Ramos (cell line): ENCODE results near the gene DOC2A.
"Not testable (repeated sequence)": the region's sequence is repeated elsewhere in the genome, so short reads cannot be mapped to it uniquely, and the experiment has no call there.

Experiments used
- in situ Hi-C: fragments of 300-500 bp; cut with MboI; formaldehyde crosslinking; loops from one replicate; pipeline ENCODE4 v1.14.3; 2022; ENCODE audit warnings: low sequenced_read_pairs; ENCODE audit not compliant: unreplicated experiment

Gene DOC2A

GRCh38 chr16:29978081-29978480 is 32.7 kb downstream of the DOC2A start:
- in situ Hi-C loops, result no loop called here

GRCh38 chr16:29977063-29977825 is 33.6 kb downstream of the DOC2A start:
- in situ Hi-C loops, result no loop called here

- in situ Hi-C loops, result no loop called here
Measured at GRCh38 chr16:29975811-29976511, 34.9 kb downstream of the DOC2A start.

- in situ Hi-C loops, result no loop called here
Measured at GRCh38 chr16:29975134-29975538, 35.7 kb downstream of the DOC2A start.

- in situ Hi-C loops, result no loop called here
Measured at GRCh38 chr16:29974291-29975133, 36.3 kb downstream of the DOC2A start.

- in situ Hi-C loops, result no loop called here
Measured at GRCh38 chr16:29973384-29974246, 37.2 kb downstream of the DOC2A start, which contains the start of gene TAOK2. TSS of gene TAOK2 (plus strand) at chr16:29973868. CDS start at chr16:29977773, 3,905 bp downstream.

GRCh38 chr16:29972992-29973383 is 37.8 kb downstream of the DOC2A start:
- in situ Hi-C loops, result no loop called here

GRCh38 chr16:29972500-29972899 is 38.3 kb downstream of the DOC2A start:
- in situ Hi-C loops, result no loop called here

GRCh38 chr16:29971304-29971703 is 39.5 kb downstream of the DOC2A start:
- in situ Hi-C loops, result no loop called here

GRCh38 chr16:29968205-29968604 is 42.6 kb downstream of the DOC2A start:
- in situ Hi-C loops, result no loop called here

GRCh38 chr16:29963021-29963743 is 47.6 kb downstream of the DOC2A start:
- in situ Hi-C loops, result no loop called here

GRCh38 chr16:29962344-29962994 is 48.4 kb downstream of the DOC2A start:
- in situ Hi-C loops, result no loop called here

GRCh38 chr16:29961479-29962343 is 49.1 kb downstream of the DOC2A start, which contains the start of gene TMEM219:
TSS of gene TMEM219 (plus strand) at chr16:29962079. CDS start at chr16:29963144, 1,065 bp downstream.
- in situ Hi-C loops, result no loop called here

GRCh38 chr16:29961127-29961478 is 49.7 kb downstream of the DOC2A start:
- in situ Hi-C loops, result no loop called here

- in situ Hi-C loops, result not testable (repeated sequence)
Measured at GRCh38 chr16:29959821-29960220, 51.0 kb downstream of the DOC2A start.

- in situ Hi-C loops, result no loop called here
Measured at GRCh38 chr16:29959293-29959692, 51.5 kb downstream of the DOC2A start.

GRCh38 chr16:29958756-29959155 is 52.1 kb downstream of the DOC2A start:
- in situ Hi-C loops, result no loop called here
